D341Med (cell line): ENCODE data around the gene ALDH1L2.
"Not testable (repeated sequence)": the region's sequence is repeated elsewhere in the genome, so short reads cannot be mapped to it uniquely, and the experiment has no call there.

ENCODE experiments used
- DNase-seq: peaks from one replicate; pipeline ENCODE4 v3.0.0; 2012; ENCODE audit warnings: low spot score

Gene ALDH1L2

GRCh38 chr12:104977688-104978087 is 106.6 kb downstream of the ALDH1L2 start:
- DNase-seq, result not testable (repeated sequence)

DNA sequence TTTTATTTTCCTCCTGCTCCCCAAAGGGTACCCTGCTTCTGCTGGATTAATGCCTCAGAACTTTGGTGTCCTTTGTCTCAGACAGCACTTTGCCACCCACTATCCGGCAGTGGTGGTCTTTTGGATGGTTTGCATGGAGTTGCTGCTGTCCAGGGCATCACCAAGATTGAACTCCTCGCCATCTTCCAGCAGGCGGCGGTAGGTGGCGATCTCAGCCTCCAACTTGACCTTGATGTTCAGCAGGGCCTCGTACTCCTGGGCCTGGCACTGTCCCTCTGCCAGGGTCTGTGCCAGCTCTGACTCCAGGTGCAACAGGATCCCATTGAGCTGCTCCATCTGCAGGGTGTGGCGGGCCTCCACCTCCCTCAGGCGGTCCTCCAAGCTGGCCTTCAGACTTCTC is 107.6 kb downstream of the ALDH1L2 start:
- DNase-seq, result no peak

DNA sequence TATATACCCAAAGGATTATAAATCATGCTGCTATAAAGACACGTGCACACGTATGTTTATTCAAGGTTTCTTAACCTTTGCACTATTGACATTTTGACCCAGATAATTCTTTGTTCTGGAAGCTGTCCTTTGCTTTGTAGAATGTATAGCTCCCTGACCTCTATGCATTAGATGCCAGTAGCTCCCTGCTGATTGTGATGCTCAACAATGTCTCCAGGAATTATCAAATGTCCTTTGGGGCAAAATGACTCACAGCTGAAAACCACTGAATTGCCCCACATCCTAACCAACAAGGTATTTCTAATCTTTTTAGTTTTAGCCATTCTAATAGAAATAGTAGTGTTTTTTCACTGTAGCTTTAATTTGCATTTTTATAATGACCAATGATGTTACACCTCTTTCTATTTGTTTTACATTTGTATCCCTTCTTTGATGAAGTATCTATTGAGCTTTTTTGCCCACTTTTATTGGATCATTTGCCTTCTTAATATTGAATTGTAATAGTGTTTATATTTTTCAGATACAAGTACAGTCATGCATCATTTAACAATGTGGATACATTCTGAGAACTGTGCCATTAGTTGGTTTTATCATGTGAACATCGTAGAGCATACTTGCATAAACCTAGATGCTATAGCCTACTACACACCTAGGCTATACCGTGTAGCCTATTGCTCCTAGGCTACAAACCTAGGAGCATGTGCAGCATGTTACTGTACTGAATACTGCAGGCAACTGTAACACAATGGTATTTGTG is 108.5 kb downstream of the ALDH1L2 start:
- DNase-seq, result no peak

DNA sequence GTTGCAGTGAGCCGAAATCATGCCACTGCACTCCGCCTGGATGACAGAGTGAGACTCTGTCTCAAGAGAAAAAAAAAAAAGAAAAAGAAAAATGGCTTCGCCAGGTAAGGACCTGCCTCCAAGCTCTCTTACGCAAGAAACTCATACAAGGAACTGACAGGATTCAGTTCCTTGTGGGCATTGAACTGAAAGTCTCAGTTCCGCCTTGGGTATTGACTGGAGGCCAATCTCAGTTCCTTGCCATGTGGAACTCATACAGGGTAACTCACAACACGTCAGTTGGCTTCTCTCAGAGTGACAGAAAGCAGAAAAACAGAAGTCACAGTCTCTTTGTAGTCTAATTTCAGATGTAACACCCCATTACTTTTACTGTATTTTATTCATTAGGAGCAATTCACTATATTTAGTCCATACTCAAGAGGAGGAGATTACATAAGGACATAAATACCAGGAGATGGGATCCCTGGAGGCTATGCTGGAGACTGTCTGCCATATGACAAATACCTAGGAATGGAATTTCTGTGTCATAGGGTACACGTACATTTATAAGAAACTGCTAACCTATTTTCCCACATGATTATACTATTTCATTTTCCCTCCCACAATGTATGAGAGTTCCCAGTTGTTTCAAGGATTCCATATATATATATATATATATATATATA is 109.5 kb downstream of the ALDH1L2 start:
- no peak for DNase-seq

- no peak for DNase-seq
Measured at GRCh38 chr12:104973250-104973649, 111.0 kb downstream of the ALDH1L2 start.

DNA sequence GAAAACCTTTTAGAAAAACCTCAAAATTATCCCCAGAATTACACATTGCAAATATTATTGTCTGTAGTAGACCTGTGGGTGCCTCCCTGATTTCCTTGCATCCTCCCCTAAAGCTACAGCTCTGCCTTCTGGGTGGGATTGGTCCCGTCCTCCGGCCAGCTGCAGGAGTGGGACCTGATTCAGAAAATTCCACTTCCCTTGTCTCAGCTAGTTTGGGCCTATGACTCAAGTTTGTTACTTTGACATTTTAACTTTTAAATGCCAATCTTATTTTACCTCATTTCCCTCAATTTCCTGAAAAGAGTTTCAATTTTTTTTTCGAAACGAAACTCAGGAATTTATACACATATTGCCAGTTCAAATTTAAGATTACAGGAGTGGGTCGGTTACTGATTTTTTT is 113.0 kb downstream of the ALDH1L2 start:
- DNase-seq, result no peak
